Keratinocyte (primary cell): ENCODE measurements around the gene EXOC3L1.

Experiments
- EZH2 ChIP-seq: IDR thresholded peaks from one replicate; pipeline ENCODE4 v1.6.1; 2012; ENCODE audit warnings: inconsistent platforms, mild to moderate bottlenecking, low read length, moderate library complexity
- TF ChIP-seq, protein P1 (sequence below), 3 experiments: IDR thresholded peaks in 1 of 3; conservative IDR thresholded peaks in 1 of 3; optimal IDR thresholded peaks in 1 of 3; 2 replicates in 2 of 3; 3 replicates in 1 of 3; pipeline versions ENCODE3 to v1.5.1; 2011; ENCODE audit warnings: low read length in 3 of 3, mild to moderate bottlenecking in 3 of 3, moderate library complexity in 2 of 3, control low read depth in 1 of 3, inconsistent platforms in 1 of 3; ENCODE audit not compliant: insufficient read depth in 2 of 3; ENCODE audit errors: extremely low read depth in 1 of 3

DNA sequence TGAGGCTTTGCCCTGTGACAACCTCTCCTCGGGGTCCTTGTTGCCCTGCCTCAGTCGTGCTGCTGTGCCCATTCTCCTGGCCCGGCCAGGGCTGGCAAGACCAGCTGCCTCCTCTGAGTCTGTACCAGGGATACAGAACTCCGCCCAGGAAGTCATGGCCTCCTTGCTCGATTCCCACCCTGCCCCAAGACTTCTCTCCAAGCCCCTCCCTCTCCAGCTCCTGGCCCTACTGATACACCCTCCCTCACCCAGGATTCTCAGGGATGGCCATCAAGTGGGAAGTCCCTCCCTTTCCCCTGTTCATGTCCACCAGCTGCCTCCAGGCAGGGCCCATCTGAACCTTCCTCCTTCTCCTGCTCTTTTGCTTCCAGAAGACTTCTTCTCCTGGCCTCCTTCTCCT, 25.8 kb upstream of the EXOC3L1 start:
- TF ChIP-seq, protein P1, sequence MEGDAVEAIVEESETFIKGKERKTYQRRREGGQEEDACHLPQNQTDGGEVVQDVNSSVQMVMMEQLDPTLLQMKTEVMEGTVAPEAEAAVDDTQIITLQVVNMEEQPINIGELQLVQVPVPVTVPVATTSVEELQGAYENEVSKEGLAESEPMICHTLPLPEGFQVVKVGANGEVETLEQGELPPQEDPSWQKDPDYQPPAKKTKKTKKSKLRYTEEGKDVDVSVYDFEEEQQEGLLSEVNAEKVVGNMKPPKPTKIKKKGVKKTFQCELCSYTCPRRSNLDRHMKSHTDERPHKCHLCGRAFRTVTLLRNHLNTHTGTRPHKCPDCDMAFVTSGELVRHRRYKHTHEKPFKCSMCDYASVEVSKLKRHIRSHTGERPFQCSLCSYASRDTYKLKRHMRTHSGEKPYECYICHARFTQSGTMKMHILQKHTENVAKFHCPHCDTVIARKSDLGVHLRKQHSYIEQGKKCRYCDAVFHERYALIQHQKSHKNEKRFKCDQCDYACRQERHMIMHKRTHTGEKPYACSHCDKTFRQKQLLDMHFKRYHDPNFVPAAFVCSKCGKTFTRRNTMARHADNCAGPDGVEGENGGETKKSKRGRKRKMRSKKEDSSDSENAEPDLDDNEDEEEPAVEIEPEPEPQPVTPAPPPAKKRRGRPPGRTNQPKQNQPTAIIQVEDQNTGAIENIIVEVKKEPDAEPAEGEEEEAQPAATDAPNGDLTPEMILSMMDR (optimal IDR thresholded peaks at IDR 0.05 in 1 of 3, IDR thresholded peaks at IDR 0.05 in 1 of 3, conservative IDR thresholded peaks at IDR 0.05 in 1 of 3; ENCODE audit: extremely low read depth in 1 of 3, insufficient read depth in 2 of 3, low read length in 3 of 3) = no peak
- no peak for TF ChIP-seq EZH2
